HG03460 (cell line): Measurements from ENCODE around the gene GLRA1.

Source experiments
- ATAC-seq: cut with Tn5 transposase; IDR thresholded peaks from one replicate; pipeline ENCODE4 v1.9.1; 2021; ENCODE audit not compliant: unreplicated experiment

GLRA1 gene

DNA sequence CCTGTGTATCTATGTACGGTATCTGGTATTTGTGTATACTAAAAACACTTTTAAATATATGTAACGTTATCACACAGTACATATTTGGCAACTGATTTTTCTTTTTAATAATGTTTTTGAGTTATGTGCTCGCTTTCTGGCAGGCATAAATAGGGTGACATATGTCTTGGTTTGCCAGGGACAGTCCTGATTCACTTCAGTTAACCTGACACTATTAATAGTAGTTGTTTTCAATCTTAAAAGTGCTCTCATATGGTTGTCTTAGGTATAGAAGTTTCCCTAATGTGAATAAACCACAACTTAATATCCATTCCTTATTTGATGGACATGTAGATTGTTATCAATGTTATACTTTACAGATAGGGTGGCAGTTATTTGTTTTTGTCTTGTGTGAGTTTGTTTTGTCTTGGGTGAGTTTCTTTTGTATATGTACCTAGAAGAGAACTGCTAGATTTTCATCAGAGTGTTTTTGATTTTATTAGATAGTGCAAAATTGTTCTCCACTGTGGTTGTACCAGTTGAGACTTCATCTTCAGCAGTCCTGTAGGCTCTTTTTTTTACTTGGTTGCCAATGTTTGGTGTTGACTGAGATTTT lies 145.0 kb downstream of the GLRA1 start:
- no peak for ATAC-seq

DNA sequence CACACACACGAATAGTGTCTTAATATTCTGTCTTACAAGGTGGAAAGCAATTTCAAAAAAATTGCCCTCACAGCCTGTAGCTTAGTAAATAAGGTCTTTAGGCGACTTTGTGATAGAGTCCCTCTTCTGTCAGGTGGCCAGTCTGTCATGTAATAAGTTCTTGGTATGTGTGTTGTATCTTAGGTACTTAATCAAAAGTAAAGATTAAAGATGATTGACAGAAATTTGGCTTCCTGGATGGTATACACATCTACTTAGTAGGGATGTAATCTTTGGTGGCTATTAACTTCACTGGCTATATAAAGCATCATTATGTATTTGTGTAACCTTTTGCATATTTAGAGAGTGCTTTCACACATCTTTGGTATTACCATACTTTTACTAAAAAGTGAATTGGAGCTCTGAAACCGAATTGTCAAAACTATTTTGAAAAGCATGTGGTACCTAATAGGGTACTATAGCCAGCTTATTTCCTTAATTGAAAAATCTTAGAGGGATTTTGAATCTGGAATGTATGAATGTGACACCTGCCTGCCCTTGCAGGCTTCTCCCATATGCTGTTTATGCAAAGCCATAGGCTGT lies 149.5 kb downstream of the GLRA1 start:
- ATAC-seq = no peak

DNA sequence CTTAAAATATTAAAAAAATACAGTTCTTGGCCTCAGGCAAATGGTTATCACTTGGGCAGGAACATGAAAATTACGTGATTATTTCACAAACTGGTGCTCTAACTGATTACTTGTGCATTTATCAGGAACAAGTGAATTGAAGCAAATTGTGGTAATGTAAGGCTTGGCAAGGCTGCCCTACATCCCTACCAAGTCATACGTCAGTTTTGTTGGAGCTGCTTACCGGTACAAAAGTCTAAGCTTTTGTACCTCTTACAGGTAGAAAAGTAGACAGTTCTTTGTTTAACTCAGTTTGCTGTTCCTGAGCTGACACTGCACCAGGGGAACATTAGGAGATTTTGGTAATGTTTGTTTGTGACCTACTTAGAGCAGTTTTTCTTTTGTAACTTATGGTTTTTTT lies 150.7 kb downstream of the GLRA1 start:
- no peak for ATAC-seq

DNA sequence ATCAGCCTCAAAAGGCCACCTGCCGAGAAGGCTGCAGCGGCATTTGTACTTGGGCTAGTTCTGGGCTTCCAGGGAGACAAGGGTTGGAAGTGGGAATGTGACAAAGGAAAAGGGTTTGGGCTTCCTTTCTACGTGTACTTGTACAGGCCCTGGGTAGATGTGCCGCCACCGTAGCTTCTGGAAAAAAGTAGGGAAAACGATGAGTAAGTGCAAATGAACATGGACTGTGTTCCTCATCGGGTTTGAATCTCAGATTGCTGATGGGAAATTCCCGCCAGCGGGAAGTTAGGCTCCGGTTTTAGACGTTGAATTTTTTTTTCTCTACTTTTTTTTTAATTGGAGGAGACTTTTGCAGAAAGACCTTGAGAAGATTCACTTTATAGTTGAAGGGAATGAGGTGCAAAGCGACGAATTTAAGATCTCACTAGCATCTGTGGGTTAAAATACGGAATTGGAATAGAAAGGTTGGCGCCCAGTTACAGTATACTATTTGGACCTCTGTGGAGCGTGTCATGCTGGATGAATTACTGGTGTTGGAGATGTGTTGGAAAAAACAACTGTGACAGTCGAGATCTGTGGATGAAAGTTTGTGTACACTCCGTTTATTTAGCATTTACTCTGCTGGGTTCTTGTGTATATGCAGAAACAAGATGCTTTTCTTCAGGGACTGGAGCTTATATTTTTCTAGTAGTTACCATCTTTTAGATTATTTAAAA lies 151.6 kb downstream of the GLRA1 start:
- no peak for ATAC-seq
